ENCODE results near the gene GNAO1.
"Not testable (repeated sequence)": the region's sequence is repeated elsewhere in the genome, so short reads cannot be mapped to it uniquely, and the experiment has no call there.

GRCh38 chr16:56375792-56376191 lies 184.5 kb downstream of the GNAO1 start:
- TF ChIP-seq CTCF (IDR thresholded peaks at IDR 0.05; ENCODE audit: poor library complexity, severe bottlenecking); EZH2 (IDR thresholded peaks at IDR 0.05; ENCODE audit: borderline replicate concordance, insufficient read depth, low read length, poor library complexity, severe bottlenecking); REST (IDR thresholded peaks at IDR 0.05; ENCODE audit: borderline replicate concordance); EP300 (conservative IDR thresholded peaks at IDR 0.05; ENCODE audit: poor library complexity, severe bottlenecking); POLR2AphosphoS5 (IDR thresholded peaks at IDR 0.05); RAD21 (conservative IDR thresholded peaks at IDR 0.05); SMC3 (conservative IDR thresholded peaks at IDR 0.05; ENCODE audit: poor library complexity); MXI1 (conservative IDR thresholded peaks at IDR 0.05; ENCODE audit: poor library complexity, severe bottlenecking); TAF1 (IDR thresholded peaks at IDR 0.05; ENCODE audit: low read depth): not testable (repeated sequence)
